GM12891 (cell line): ENCODE data around the gene NCBP2.
A peak's percentile ranks its signal among the peaks of the same experiment; 100 is the strongest.

Source experiments
- DNase-seq: peaks from one replicate; pipeline ENCODE4 v3.0.0; 2011; ENCODE audit warnings: low spot score; ENCODE audit not compliant: insufficient read length
- FAIRE-seq: peaks from 2 replicates; lab custom pipeline; 2011; peaks lifted over from hg19 to GRCh38; lab: Jason Lieb, UNC
- PAX5 ChIP-seq: IDR thresholded peaks from 2 replicates; pipeline ENCODE4 v1.6.1; 2011; ENCODE audit warnings: low read length, moderate library complexity, mild to moderate bottlenecking; ENCODE audit not compliant: insufficient read depth, severe bottlenecking
- POLR2A ChIP-seq: IDR thresholded peaks from 2 replicates; pipeline ENCODE4 v1.6.1; 2011; ENCODE audit warnings: low read depth, low read length, control low read depth
- POLR2AphosphoS5 ChIP-seq: IDR thresholded peaks from 2 replicates; pipeline ENCODE4 v1.6.1; 2011; ENCODE audit warnings: low read depth, low read length, control low read depth
- POU2F2 ChIP-seq: IDR thresholded peaks from 2 replicates; pipeline ENCODE4 v1.6.1; 2011; ENCODE audit warnings: low read depth, mild to moderate bottlenecking, control low read depth, low read length, moderate library complexity
- SPI1 ChIP-seq: IDR thresholded peaks from 2 replicates; pipeline ENCODE4 v1.6.1; 2011; ENCODE audit warnings: low read depth, low read length, control low read depth
- TAF1 ChIP-seq: IDR thresholded peaks from 2 replicates; pipeline ENCODE4 v1.6.1; 2011; ENCODE audit warnings: low read depth, low read length, control low read depth

Gene NCBP2

GRCh38 chr3:196983186-196983585 is 40.9 kb upstream of the NCBP2 start:
- DNase-seq = no peak
- no peak for TF ChIP-seq SPI1
- no peak for TF ChIP-seq POLR2A
- FAIRE-seq = no peak

- no peak for FAIRE-seq
- TF ChIP-seq PAX5 (no peak), POLR2AphosphoS5 (no peak), POLR2A (no peak), SPI1 (no peak), TAF1 (no peak), POU2F2 (no peak)
Measured at GRCh38 chr3:196981657-196982056, 39.3 kb upstream of the NCBP2 start.

GRCh38 chr3:196979545-196979944 is 37.2 kb upstream of the NCBP2 start:
- no peak for DNase-seq
- TF ChIP-seq POLR2A (no peak), POLR2AphosphoS5 (no peak), TAF1 (no peak), SPI1 (no peak), POU2F2 (no peak), PAX5 (no peak)
- no peak for FAIRE-seq

More at GRCh38 chr3:196981657-196982056, 39.3 kb upstream of the NCBP2 start:
- no peak for DNase-seq

DNA sequence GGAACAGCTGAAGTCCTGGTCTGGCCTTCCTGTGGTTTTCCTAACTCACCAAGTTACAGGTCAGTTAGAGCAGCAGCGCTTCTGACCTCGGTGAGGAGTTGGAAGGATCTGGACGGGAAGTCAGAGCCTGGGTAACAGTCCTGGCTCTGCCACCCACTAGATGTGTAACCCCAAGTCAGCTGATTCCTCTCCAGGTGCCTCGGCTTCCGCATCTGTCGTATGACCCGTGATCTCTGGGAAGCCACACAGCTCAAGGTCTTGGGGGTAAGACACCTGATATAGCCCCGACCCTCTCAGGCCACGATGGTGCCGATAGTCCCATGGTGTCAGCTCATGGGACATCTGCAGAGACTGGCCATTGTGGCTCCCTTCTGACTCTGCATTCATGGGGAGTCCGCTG is 34.6 kb upstream of the NCBP2 start:
- DNase-seq (no peak), FAIRE-seq (no peak)
- no peak for TF ChIP-seq SPI1
- TF ChIP-seq TAF1 = no peak
- TF ChIP-seq POLR2A = no peak
- TF ChIP-seq POLR2AphosphoS5 = no peak
- no peak for TF ChIP-seq POU2F2
- no peak for TF ChIP-seq PAX5

DNA sequence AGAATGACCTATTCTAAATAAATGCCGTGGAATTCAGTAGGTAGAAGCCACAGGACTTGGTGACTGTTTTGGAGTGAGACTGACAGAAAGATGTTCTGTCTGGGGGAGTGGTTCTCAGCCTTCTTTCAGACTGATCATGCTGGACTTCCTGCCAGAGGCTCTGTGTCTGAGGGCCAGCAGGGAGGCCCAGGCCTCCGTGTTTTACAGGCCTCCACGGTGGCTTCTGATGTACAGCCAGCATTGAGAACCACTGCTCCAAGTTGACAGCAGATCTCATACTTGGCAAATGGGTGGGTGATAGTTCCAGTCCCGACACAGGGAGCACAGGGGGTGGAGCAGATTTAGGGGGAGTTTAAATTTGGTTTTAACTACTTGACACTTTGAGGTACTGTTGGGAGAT is 33.0 kb upstream of the NCBP2 start:
- DNase-seq (no peak), FAIRE-seq (no peak)
- TF ChIP-seq POU2F2 (no peak), POLR2A (no peak), PAX5 (no peak), TAF1 (no peak), SPI1 (no peak), POLR2AphosphoS5 (no peak)

GRCh38 chr3:196974661-196975060 is 32.3 kb upstream of the NCBP2 start:
- DNase-seq (no peak), FAIRE-seq (no peak)
- no peak for TF ChIP-seq PAX5

DNA sequence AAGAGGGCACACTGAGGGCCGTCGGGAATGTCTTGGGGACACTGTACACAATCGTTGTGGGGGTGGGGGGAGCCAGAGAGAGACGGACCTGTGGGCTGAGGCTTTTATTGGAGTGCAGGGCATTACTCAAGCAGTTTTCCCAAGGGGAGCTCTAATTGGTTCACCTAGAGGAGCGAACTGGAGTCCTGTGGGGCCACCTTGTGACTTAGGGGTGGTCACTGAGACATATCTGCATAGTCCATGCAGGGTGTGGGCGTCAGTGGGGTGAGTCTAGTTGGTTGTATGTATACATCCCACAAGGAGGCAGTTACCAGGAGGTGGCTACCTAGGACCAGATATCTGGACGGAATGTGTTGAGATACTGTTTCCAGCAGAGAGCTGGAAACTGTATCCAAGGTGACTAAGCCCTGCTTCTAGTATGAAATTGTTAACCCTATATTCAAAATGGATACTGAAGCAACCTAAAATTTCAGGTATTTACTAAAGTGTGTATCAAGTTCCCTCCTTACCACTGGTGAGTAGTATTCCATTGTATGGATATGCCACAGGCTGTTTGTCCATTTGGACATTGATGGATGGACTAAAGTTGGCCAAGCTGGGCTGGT is 28.9 kb upstream of the NCBP2 start:
- FAIRE-seq = no peak
- TF ChIP-seq POLR2A = no peak
- no peak for DNase-seq

GRCh38 chr3:196970547-196971093 is 28.3 kb upstream of the NCBP2 start:
- TF ChIP-seq POU2F2 (0 out of 2 replicates have a peak, but pooled peaks have one; percentile 12), POLR2AphosphoS5 (no peak)
- FAIRE-seq (no peak), DNase-seq (no peak)

GRCh38 chr3:196969660-196970546 is 27.6 kb upstream of the NCBP2 start:
- DNase-seq (peak; percentile 92), FAIRE-seq (peak; percentile 95)
- TF ChIP-seq TAF1 (no peak), POU2F2 (no peak), PAX5 (no peak), POLR2AphosphoS5 (no peak), SPI1 (no peak), POLR2A (no peak)

DNA sequence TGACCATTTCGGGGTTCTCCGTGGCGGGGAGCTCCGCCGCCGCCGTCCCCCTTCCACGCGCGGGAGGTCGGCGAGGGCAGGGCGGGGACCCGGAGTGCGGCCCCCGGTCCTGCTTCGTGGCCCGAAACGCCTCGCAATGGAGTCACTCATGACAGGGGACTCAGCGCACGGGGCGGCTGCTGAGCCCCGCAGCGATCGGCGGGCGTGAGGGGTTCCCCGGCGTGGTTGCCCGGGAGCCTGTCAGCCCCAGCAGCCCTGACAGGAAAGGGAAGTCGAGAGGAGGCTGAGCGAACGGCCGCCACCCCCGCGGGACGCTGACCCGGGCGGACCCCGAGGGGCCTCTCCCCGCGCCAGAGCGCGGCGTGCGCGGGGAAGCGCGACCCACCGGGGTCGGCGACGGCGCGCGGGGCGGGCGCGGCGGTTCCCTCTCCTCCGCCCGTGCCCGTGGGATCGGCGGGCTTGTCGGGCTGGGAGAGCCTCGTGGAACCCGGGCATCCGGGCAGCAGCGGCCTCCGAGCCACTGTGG is 26.9 kb upstream of the NCBP2 start:
- DNase-seq (peak; percentile 66), FAIRE-seq (peak; percentile 47)
- TF ChIP-seq POLR2A (no peak), SPI1 (0 out of 2 replicates have a peak, but pooled peaks have one; percentile 28)

DNA sequence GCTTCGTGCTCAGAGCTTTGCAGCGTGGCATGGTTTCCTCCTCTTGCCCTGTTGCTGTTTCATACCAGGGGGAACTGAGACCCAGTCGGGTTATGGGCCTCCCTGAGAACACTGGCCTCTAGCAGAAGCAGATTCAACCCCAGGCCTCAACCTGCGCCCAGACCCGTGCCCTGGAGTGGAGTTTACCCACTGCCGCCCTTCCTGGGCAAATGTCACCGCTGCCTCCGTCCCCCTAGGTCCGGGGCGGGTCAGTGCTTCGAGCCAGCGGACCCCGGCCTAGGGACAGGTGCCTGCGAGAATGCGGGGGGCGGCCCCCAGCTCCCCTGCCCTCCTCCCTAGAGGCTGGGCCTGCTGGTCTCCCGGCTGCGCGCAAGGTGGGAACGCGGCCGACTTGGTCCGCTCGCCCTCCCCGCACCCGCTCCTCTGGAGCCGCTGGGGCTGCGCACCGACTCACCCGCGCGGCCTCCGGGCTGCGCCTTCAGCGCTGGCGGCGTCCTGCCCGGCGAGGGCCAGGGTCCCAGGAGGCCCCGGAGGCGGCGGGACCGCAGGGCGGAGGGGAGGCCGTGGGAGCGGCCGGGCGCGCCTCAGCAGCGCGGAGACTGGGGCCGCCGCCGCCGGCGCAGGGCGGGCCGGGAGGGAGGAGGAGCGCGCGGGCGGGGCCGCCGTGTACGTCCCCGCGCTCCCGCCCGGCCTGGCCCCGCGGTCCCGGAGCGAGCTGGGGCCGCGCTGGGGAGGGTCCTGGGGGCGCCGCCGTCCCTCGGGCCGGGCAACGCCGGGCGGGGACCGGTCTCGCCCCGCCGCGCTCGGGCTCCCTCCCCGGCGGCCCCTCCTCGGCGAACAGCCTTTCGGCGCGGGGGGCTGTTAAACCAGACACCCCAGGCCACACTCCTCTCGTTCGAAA is 26.2 kb upstream of the NCBP2 start, which contains the start of gene PIGZ:
Gene PIGZ, minus strand, starts transcription at position 601 of the 901 bp plus-strand sequence. CDS start 16,802 bp downstream, outside the sequence.
- DNase-seq (peak; percentile 61), FAIRE-seq (peak; percentile 83)
- TF ChIP-seq SPI1 = peak; percentile 12; the same call in 1 of the 2 replicates
- no peak for TF ChIP-seq PAX5
